Kidney epithelial cell (primary cell): ENCODE measurements around the gene CNOT4. TPM values are rescaled to one million over a fixed set of nuclear protein-coding genes. Genes with fewer than 3 reads are reported as not detected.
"Not testable (repeated sequence)": the region's sequence is repeated elsewhere in the genome, so short reads cannot be mapped to it uniquely, and the experiment has no call there.

Experiments
- DNase-seq: peaks from one replicate; pipeline ENCODE4 v3.0.0-alpha.2; 2010; ENCODE audit warnings: low read depth
- H3K27me3 ChIP-seq: 2 replicates; pipeline ENCODE4 v1.6.0; 2011; ENCODE audit warnings: low read length; ENCODE audit not compliant: control insufficient read depth, insufficient read depth
- H3K36me3 ChIP-seq: 2 replicates; pipeline ENCODE4 v1.5.1; 2011; ENCODE audit warnings: low read length; ENCODE audit not compliant: control insufficient read depth, insufficient read depth
- H3K4me3 ChIP-seq: 2 replicates; pipeline ENCODE4 v1.5.1; 2011; ENCODE audit warnings: low read depth, mild to moderate bottlenecking, control low read depth, low read length
- CTCF ChIP-seq: IDR thresholded peaks from 2 replicates; pipeline ENCODE4 v1.5.1; 2011; ENCODE audit warnings: mild to moderate bottlenecking, moderate library complexity, low read length, control low read depth, inconsistent platforms; ENCODE audit not compliant: insufficient read depth, poor library complexity, severe bottlenecking
- total RNA-seq: library from RNA; depleted of rRNA; stranded (reverse); fragments of >200 nt; gene quantifications from 2 replicates; pipeline ENCODE4 v1.2.3, GENCODE V29; 2015

Gene CNOT4
- total RNA-seq, 1 donor from 2014 or later: 10.9 TPM

- no peak for DNase-seq
- Histone ChIP-seq H3K36me3 (no peaks in the 10 kb centered on the region), H3K27me3 (no peaks in the 10 kb centered on the region), H3K4me3 (no peak overlapping the region)
- no peak for TF ChIP-seq CTCF
These were observed 156.1 kb downstream of the CNOT4 start for GRCh38 chr7:135353832-135354231.

- no peaks in the 10 kb centered on the region for H3K27me3 ChIP-seq
These were observed 157.6 kb downstream of the CNOT4 start for GRCh38 chr7:135352285-135352684.

GRCh38 chr7:135351070-135351469 lies 158.8 kb downstream of the CNOT4 start:
- H3K27me3 ChIP-seq, H3K4me3 ChIP-seq, DNase-seq, H3K36me3 ChIP-seq: not testable (repeated sequence)

More at GRCh38 chr7:135352285-135352684, 157.6 kb downstream of the CNOT4 start:
- no peaks in the 10 kb centered on the region for H3K36me3 ChIP-seq
- no peak for TF ChIP-seq CTCF
- DNase-seq: no peak
- no peak overlapping the region for H3K4me3 ChIP-seq

- DNase-seq: no peak
- Histone ChIP-seq H3K27me3 (no peaks in the 10 kb centered on the region), H3K36me3 (no peaks in the 10 kb centered on the region), H3K4me3 (no peak overlapping the region)
- no peak for TF ChIP-seq CTCF
These were observed 160.2 kb downstream of the CNOT4 start for GRCh38 chr7:135349746-135350145.

- Histone ChIP-seq H3K36me3 (no peaks in the 10 kb centered on the region), H3K4me3 (no peak overlapping the region), H3K27me3 (no peaks in the 10 kb centered on the region)
- no peak for DNase-seq
- no peak for TF ChIP-seq CTCF
These were observed 161.4 kb downstream of the CNOT4 start for GRCh38 chr7:135348493-135348892.

GRCh38 chr7:135343361-135343760 lies 166.5 kb downstream of the CNOT4 start:
- Histone ChIP-seq H3K36me3 (no peaks in the 10 kb centered on the region), H3K4me3 (no peak overlapping the region), H3K27me3 (peaks cover 3% of the 10 kb centered on the region)
- DNase-seq: no peak
- no peak for TF ChIP-seq CTCF
